Psoas muscle (tissue), 8 donors: ENCODE data around the gene MT3. TPM values are rescaled to one million over a fixed set of nuclear protein-coding genes. Genes with fewer than 3 reads are reported as not detected.

Source experiments
- ATAC-seq, 4 donors: fragments of 200-7000 bp; cut with Tn5 transposase; one replicate each; pipeline ENCODE4 v1.9.1; 2020; ENCODE audit warnings: moderate library complexity in 3 of 4, mild to moderate bottlenecking in 2 of 4
- DNase-seq, 2 donors: peaks; one replicate each; pipeline ENCODE4 v3.0.0-alpha.2; 2020
- H3K27ac ChIP-seq: fragments of 200-600 bp; one replicate; pipeline ENCODE4 v1.8.0; 2022
- H3K27me3 ChIP-seq, 3 donors: fragments of 200-600 bp in 1 of 3; one replicate each; pipeline versions ENCODE4 v1.6.1 to v1.8.0; 2013 to 2022; ENCODE audit warnings: low read length in 2 of 3, mild to moderate bottlenecking in 2 of 3, moderate library complexity in 1 of 3; ENCODE audit not compliant: insufficient read depth in 3 of 3
- H3K36me3 ChIP-seq, 2 donors: fragments of 200-600 bp in 1 of 2; one replicate each; pipeline versions ENCODE4 v1.6.1 to v1.8.0; 2013 to 2022; ENCODE audit warnings: low read depth in 1 of 2, mild to moderate bottlenecking in 1 of 2, moderate library complexity in 1 of 2; ENCODE audit not compliant: insufficient read depth in 1 of 2
- H3K4me1 ChIP-seq: fragments of 200-600 bp; one replicate; pipeline ENCODE4 v1.8.0; 2022
- H3K4me3 ChIP-seq: fragments of 200-600 bp; one replicate; pipeline ENCODE4 v1.8.0; 2022; ENCODE audit warnings: mild to moderate bottlenecking
- H3K9me3 ChIP-seq: fragments of 200-600 bp; one replicate; pipeline ENCODE4 v1.8.0; 2022
- WGBS, 3 donors: extraction: QIAGEN DNeasy Blood & Tissue Kit; methylation state at CpG; one replicate each; pipeline versions ENCODE4 v1.1.6 to v1.1.7; 2013; 5-methylcytosine and 5-hydroxymethylcytosine counted together
- intact Hi-C, 2 donors: fragments of 100-400 bp; cut with DNase I; formaldehyde crosslinking; loops; one replicate each; pipeline versions ENCODE4 v1.11.0 to v1.14.2; 2022
- polyA plus RNA-seq, 3 donors: library from polyadenylated mRNA; stranded (reverse); fragments of 200-250 nt; gene quantifications; one replicate each; pipeline ENCODE4 v1.2.3, GENCODE V29; 2013
- total RNA-seq, 4 donors: library from RNA; stranded (reverse); fragmentation: NEBNext Ultra II Directional in 2 of 4; extraction: Animal tissue kit (Norgen Biotek cat#: 25700) in 2 of 4; gene quantifications; one replicate each; pipeline versions ENCODE4 v1.2.1 to v1.2.4, GENCODE V29; 2021 to 2023
- TF ChIP-seq, protein P1 (sequence below): fragments of 200-600 bp; IDR thresholded peaks from one replicate; pipeline ENCODE4 v1.8.0; 2022; ENCODE audit warnings: antibody characterized with exemption
- donor health status: healthy with polysubstance abuse.
- donor health status: DM: no; HTN: no; CAD: no; lungs with moderate emphysema.
- donor health status: Bipolar disorder and iron deficiency.
- donor health status: healthy.
- donor health status: DM: yes; HTN: yes; CAD: no.
- donor health status: DM: no; HTN: no; CAD: no.
- donor health status: DM: no; HTN: no; CAD: no.
- donor health status: DM: yes; HTN: yes; CAD: no.

The MT3 gene
- total and polyA plus RNA-seq, 7 donors: 0.57 to 10.5 (median 4.2) TPM; not detected in 1

DNA sequence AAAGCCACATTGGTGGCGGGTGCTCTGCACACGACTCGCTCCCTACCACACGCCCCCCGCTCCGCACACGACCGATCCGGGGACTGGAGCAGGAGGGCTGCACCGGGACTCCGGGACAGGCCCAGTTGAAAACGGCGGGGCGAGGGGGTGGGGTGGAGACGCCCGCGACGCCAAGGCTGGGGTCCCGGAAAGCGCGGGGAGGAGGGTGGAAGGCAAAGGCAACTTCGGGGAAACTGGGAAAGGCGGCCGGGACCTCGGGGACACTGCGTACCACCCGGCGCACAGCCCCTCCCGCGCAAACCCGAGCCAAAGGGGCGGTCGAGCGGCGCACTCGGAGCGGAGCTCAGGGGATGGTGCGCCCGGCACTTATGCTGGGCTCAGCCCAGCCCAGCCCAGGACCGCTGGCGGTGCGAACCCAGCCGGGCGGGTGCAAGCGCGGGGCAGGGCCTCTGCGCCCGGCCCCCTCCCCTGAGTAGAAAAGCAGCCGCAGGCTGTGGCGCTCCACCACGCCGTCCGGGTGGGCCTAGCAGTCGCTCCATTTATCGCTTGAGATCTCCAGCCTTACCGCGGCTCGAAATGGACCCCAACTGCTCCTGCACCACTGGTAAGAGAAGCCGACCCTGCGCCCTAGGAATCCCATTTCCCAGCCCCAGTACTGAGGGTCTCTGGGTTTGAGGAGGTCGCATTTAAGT, 43.0 kb downstream of the MT3 start, which contains the start of gene MT1M:
TSS of gene MT1M (plus strand) at position 504 of the 692 bp plus-strand sequence. CDS start at position 577, 73 bp downstream.
- Histone ChIP-seq H3K4me3 (peak within 1 kb of the TSS; percentile 67), H3K27me3 (peaks cover 0 to 2% (median 0%) of the 10 kb centered on the region in 3 donors), H3K27ac (peak within 1 kb of the TSS; percentile 34), H3K4me1 (peaks cover 12% of the 10 kb centered on the region), H3K9me3 (no peaks in the 10 kb centered on the region), H3K36me3 (no peaks in the 10 kb centered on the region)
- 3 to 6% (median 4%) methylated on average over 44 to 61 of the region's 61 CpGs for WGBS, 3 donors
- peak; percentile 59 to 71 (median 65) for ATAC-seq
- TF ChIP-seq, protein P1, sequence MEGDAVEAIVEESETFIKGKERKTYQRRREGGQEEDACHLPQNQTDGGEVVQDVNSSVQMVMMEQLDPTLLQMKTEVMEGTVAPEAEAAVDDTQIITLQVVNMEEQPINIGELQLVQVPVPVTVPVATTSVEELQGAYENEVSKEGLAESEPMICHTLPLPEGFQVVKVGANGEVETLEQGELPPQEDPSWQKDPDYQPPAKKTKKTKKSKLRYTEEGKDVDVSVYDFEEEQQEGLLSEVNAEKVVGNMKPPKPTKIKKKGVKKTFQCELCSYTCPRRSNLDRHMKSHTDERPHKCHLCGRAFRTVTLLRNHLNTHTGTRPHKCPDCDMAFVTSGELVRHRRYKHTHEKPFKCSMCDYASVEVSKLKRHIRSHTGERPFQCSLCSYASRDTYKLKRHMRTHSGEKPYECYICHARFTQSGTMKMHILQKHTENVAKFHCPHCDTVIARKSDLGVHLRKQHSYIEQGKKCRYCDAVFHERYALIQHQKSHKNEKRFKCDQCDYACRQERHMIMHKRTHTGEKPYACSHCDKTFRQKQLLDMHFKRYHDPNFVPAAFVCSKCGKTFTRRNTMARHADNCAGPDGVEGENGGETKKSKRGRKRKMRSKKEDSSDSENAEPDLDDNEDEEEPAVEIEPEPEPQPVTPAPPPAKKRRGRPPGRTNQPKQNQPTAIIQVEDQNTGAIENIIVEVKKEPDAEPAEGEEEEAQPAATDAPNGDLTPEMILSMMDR: no peak
- DNase-seq: peak; percentile 82 to 85
- intact Hi-C loops: loop anchor here in 1 of 2 donors (5.0 kb wide), 1 partner anchor 40 kb away; no protein-coding TSS in a partner anchor

DNA sequence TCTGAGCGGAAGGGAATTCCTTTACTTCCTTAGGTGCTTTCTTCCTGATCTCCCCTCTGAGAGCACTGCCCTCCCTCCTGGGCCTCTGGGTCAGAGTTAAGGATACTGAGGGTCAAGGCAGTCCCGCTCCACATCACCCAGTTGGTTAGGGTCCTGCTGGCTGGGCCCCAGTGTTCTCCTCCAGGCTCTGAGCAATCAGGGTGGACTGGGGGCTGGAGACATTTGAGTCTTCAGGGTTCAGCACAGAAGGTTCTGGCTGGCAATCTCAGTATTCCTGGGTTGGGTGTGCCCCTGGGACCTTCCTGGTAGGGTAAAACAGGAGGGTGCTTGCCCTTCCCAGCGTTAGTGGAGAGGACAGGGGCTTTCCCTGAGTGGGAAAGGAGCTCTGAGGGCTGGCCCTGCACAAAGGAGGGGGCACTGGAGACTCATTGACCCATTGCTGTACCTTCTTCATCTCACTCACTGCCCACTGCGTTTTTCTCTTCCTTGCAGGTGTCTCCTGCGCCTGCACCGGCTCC, 43.6 kb downstream of the MT3 start:
- 59 to 65% (median 60%) methylated on average over 6 of the region's 6 CpGs for WGBS, 3 donors
- Histone ChIP-seq H3K4me3 (peak overlapping the region; percentile 67), H3K27me3 (peaks cover 0 to 2% (median 0%) of the 10 kb centered on the region in 3 donors), H3K36me3 (no peaks in the 10 kb centered on the region), H3K4me1 (peaks cover 12% of the 10 kb centered on the region), H3K9me3 (no peaks in the 10 kb centered on the region), H3K27ac (peak overlapping the region; percentile 34)
- DNase-seq (no peak), ATAC-seq (peak in 1 of 4 donors; percentile 6)
- TF ChIP-seq, protein P1: no peak
- intact Hi-C loops: loop anchor here in 1 of 2 donors (5.0 kb wide), 1 partner anchor 39 kb away; no protein-coding TSS in a partner anchor

DNA sequence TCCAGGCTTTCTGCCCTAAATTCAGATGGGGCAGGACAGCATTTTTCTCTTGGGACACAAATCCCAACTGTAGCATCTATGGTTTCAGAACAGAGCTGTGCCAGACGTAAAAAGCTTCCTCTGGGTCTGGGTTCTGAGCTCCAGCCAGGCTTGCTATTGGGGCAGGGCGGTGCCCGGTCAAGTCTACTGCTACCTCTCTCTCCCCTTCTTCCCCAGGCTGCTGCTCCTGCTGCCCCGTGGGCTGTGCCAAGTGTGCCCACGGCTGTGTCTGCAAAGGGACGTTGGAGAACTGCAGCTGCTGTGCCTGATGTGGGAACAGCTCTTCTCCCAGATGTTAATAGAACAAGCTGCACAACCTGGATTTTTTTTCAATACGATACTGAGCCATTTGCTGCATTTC, 44.2 kb downstream of the MT3 start:
- 59 to 73% (median 70%) methylated on average over 7 of the region's 7 CpGs for WGBS, 3 donors
- no peak for DNase-seq
- H3K4me1 ChIP-seq: peaks cover 13% of the 10 kb centered on the region
- no peak for ATAC-seq
- intact Hi-C loops: loop anchor here in 1 of 2 donors (5.0 kb wide), 1 partner anchor 39 kb away; no protein-coding TSS in a partner anchor
- H3K9me3 ChIP-seq: no peaks in the 10 kb centered on the region
- H3K27ac ChIP-seq: no peak overlapping the region
- H3K27me3 ChIP-seq: peaks cover 0 to 2% (median 0%) of the 10 kb centered on the region in 3 donors
- H3K36me3 ChIP-seq: no peaks in the 10 kb centered on the region
- TF ChIP-seq, protein P1: no peak
- no peak overlapping the region for H3K4me3 ChIP-seq

DNA sequence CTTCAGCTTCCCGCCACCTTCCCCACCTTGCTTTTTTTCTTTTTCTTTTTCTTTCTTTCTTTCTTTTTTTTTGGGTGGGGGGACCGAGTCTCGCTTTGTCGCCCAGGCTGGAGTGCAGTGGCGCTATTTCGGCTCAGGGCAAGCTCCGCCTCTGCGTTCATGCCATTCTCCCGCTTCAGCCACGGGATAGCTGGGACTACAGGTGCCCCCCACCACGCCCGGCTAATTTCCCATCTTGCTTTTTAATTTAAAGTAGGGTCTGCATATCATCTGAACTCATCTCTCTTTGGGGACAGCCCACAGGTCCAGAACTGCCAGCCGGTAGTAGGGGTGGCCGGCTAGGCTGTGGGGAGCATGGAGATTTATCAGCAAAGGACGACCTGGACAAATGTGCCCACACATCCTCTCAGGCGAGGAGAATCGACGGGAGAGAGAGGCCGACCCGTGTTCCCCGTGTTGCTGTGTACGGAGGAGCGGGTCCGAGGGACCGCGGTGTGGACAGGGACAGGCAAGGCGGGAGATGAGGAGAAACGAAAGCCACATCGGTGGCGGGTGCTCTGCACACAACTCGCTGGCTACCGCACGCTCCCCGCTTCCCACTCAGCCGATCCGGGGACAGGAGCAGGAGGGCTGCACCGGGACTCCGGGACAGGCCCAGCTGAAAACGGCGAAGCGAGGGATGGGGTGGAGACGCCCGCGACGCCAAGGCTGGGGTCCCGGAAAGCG, 45.5 kb downstream of the MT3 start:
- DNase-seq (no peak), ATAC-seq (no peak)
- Histone ChIP-seq H3K9me3 (no peaks in the 10 kb centered on the region), H3K4me3 (peak overlapping the region; percentile 4), H3K36me3 (no peaks in the 10 kb centered on the region), H3K27me3 (peaks cover 0 to 2% (median 0%) of the 10 kb centered on the region in 3 donors), H3K4me1 (peaks cover 5% of the 10 kb centered on the region), H3K27ac (no peak overlapping the region)
- 51 to 64% (median 61%) methylated on average over 43 to 47 of the region's 47 CpGs for WGBS, 3 donors
- intact Hi-C loops: loop anchor here in 1 of 2 donors (5.0 kb wide), 2 partner anchors 33 to 37 kb away; no protein-coding TSS in a partner anchor
- TF ChIP-seq, protein P1: no peak
